NCI-H82 treated with DMSO at 0.1 percent for 48 hours (cell line): ENCODE results near the gene MEIS3.
A peak's percentile ranks its signal among the peaks of the same experiment; 100 is the strongest.
"Not testable (repeated sequence)": the region's sequence is repeated elsewhere in the genome, so short reads cannot be mapped to it uniquely, and the experiment has no call there.

Experiments
- DNase-seq: peaks from one replicate; lab custom pipeline; 2025; ENCODE audit not compliant: unreplicated experiment; lab: John Stamatoyannopoulos, UW

Gene MEIS3

DNA sequence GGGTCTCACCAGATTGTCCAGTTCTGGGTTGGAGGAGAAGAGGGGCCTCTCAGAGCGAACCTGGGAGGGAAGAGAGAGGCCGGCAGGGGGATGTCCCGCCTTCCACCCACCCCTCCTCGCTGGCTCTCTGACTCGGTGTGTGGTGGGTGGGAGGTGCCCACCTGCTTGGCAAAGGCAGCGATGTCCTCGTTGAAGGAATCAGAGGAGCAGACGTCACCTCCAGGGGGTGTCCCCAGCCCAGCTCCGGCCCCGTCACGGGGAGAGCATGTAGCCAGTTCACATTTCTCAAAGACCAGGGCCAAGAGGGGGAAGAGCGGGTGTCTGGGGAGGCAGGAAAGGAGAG lies 2.7 kb downstream of the MEIS3 start:
- no peak for DNase-seq

DNA sequence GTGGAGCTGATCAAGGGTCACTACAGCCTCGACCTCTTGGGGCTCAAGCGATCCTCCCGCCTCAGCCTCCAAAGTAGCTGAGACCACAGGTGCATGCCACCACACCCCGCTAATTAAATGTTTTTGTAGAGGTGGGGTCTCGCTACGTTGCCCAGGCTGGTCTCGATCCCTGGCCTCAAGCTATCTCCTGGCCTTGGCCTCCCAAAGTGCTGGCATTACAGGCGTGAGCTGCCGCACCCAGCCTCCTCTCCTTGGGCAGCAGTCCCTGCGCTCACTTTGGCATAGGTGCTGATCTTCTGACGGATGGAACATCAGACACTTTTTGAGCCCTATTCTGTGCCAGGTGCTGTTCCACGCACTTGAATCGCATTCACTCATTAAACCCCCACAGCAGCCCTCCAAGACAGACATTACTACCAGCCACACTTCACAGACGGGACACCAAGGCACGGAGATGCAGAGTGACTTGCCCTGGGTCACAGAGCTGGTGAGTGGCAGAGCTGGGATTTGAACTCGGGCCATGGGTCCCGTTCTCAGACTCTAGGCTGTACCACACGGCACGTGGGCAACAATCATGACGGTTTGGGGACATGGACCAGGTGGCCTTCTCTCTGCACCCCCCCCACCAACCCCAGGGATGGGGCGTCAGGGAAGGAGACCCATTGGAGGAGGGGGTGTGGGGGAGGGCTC lies 3.2 kb downstream of the MEIS3 start:
- DNase-seq = no peak

DNA sequence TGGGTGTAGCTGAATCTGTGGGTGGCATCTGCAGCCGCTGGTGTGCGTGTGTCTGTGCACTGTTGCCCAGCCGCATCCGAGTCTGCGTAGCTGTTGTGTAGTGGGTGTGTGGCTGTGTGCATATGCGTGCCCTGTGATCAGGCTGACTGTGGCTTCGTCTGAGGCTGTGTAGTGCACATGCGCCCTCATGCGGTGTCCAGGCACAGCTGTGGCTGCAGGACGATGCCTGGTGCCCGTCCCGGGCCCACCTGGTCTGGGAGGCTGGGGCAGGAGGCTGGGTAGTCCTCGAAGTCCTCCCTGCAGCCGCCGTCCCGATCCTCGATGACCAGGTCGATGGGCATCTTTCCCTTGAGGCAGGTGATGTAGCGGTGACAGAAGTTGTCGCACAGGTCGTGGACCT lies 4.9 kb downstream of the MEIS3 start:
- DNase-seq = peak; percentile 29

DNA sequence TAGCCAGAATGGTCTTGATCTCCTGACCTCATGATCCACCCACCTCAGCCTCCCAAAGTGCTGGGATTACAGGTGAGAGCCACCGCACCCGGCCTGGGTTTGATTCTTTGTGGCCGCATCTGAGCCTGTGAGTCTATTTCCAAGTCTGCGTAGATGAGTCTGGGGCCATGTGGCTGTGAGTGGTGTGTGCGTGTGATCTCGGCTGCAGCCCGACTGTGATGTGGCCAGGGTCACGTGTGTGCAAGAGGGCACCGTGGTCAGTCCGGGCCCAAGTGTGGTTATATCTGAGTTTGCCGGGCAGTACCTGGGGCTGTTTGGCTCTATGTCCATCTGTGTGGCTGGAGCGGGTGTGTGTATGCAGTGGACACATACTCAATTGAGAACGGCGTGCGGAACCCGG lies 5.4 kb downstream of the MEIS3 start:
- no peak for DNase-seq

DNA sequence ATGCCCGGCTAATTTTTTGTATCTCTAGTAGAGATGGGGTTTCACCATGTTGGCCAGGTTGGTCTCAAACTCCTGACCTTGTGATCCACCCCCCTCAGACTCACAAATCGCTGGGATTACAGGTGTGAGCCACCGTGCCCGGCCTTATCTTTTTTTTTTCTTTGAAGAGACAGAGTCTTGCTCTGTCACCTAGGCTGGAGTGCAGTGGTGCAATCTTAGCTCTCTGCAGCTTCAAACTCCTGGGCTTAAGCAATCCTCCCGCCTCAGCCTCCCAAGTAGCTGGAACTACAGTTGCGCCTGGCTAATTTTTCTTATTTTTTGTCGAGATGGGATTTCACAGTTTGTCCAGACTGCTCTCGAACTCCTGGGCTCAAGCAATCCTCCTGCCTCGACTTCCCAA lies 7.6 kb downstream of the MEIS3 start:
- DNase-seq = not testable (repeated sequence)

DNA sequence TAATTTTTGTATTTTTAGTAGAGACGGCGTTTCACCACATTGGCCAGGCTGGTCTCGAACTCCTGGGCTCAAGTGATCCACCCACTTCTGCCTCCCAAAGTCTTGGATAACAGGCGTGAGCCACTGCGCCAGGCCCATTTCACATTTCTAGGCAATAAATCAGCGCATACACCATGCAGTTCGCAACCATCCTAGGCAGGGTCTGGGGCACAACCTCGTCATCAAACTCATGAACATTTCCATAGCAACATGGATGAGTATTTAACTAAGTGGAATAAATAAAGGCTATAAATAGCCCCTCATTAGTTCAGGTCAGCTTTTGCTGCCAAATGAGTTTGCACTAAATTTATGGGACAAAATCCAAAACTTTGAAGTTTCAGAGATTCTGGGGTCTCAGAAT lies 8.2 kb downstream of the MEIS3 start:
- DNase-seq = no peak

DNA sequence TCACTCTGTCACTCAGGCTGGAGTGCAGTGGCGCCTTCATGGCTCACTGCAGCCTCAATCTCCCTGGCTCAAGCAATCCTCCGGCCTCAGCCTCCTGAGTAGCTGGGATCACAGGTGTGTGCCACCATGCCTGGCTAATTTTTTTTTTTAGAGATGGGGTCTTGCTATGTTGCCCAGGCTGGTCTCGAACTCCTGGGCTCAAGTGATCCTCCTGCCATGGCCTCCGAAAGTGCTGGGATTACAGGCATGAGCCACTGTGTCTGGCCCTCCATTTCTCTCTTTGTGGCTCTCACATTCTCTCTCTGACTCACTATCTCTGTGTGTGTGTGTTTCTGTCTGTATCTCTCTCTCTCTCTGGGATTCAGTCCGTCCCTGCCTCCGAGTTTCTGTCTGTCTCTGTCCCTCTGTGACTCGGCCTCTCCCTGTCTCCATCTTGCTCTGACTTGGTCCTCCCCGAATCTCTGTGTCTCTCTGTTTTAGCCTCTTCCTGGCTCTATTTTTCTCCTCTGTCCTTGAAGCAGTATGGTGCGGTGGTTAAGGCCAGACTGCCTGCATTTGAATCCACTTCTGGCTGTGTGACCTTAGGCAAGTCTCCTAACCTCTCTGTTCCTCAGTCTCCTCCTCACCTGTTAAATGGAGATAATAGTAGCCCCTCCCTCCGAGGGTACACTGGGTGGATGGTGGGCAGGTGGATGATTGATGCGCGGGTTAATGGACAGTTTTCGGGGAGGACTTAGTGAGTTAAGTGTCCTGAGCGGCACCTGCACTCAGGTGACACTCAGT lies 11.0 kb downstream of the MEIS3 start:
- no peak for DNase-seq

DNA sequence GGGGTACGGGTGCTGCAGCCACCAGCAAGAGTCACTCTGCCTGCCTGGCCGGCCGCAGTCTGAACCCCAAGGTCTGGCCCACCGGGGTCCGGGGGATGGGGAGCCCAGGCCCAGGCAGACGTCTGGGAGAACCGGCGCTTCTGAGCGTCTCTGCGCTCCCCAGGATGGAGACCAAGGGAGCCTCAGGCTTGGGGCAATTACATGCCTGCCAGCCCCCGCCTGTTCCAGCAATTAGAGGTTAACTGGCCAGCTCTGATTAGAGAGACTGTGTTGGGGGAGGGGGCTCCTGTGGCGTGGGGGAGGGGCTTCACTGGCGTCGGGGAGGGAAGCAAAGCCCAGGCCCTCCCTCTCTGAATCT lies 11.9 kb downstream of the MEIS3 start:
- DNase-seq = no peak

DNA sequence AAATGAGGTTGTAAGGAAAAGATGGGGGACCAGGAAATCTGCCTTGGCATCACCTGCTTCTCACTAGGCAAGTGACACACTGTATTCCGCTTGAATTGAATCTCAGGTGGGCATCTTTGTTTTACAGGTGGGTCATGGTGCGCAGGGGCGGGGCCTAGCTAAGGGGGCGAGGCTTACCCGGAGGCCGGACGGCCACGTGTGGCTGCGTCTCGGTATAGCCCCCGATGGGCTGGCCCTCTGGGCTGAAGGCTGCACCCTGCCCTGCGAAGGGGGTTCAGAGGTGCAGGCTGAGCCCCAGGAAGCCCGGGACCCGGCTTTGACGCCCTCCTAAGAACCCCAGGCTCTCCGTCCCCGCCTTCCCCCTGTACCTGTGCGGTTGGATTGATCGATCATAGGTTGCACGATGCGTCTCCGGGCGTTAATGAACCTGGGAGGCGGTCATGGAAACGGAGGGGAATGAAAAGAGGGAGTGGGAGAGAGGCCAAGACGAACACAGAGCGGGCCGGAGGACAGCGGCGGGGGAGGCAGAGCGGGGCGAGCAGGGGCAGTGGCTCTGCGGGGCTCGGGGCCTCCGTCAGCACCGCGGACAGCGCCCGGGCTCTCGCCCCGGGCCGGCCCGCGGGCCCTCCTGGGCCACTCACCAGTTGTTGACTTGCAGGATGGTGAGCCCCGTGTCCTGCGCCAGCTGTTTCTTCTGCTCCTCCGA lies 12.5 kb downstream of the MEIS3 start:
- DNase-seq = no peak

DNA sequence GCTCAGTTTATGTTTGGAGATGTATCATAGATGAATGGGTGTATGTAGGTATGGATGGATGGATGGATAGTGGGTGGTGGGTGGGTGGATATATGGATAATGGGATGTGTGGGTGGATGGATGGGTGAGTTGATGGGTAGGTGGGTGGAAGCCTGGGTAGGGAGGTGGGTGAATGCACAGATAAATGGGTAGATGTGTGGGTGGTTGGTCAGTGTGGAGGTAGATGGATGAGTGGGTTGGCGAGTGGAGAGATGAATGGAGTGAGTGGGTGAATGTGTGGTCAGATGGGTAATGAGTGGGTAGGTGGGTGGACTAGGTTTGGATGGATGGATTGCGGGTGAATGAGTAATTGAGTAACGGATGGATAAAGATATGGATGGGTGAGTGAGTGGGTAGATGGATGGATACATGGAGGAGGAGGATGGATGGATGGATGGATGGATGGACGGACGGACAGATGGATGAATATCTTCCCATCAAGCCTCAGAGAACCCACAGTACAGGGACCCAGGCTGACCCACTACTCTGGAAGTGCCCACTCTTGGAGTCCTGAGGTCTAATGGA lies 13.4 kb downstream of the MEIS3 start:
- DNase-seq = no peak

DNA sequence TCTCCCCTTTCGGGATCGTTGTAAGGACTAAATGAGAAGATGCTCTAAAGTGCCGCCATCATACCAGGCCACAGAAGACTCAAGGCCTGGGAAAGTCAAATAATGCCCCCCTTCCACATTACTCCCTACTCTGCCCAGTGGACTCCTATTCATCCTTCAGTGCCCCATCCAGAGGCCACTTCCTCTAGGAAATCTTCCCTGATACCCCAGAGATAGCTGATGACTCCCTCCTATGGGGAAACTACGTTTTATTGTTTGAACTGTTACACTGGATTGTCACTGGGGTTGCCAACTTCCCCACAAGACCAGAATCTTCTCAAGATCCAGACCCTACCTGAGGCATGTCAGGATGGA lies 14.2 kb downstream of the MEIS3 start:
- DNase-seq = no peak

DNA sequence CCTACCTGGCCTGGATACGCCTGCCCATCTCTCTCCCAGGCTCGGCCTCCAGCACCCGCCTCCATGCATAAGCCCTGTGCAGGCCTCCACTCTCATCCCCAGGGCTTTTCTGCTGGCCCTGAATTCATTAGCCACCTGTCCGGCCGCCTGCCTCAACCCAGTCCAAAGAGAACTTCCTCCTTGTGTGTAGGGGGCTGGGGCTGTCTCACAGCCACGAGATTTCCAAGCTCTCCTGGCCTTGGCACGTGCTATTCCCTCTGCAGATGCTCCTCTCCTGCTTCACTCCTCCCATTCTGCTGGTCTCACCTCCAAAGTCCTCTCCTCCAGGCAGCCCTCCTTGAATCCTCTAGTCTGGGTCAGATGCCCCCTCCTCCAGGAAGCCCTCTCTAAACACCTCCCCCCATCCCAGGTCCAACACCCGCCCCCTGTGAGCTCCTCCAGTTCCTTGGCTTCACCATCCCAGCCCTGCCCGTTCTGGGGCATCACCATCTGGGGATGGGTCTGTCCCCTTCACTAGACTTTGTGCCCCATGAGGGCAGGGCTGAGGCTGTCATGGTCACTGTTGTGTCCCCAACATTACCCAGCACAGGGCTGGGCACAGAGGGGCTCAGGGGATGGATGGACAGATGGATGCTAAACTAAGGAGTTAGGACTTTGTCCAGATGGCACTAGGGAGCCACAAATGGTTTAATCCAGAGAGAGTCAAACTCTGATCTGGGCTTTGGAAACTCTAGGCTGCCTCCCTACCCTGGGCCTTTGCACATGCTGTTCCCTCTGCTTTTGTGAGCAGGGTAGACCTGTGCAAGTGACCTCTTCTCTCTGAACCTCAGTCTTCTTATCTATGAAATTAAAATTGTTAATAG lies 14.8 kb downstream of the MEIS3 start:
- DNase-seq = no peak

DNA sequence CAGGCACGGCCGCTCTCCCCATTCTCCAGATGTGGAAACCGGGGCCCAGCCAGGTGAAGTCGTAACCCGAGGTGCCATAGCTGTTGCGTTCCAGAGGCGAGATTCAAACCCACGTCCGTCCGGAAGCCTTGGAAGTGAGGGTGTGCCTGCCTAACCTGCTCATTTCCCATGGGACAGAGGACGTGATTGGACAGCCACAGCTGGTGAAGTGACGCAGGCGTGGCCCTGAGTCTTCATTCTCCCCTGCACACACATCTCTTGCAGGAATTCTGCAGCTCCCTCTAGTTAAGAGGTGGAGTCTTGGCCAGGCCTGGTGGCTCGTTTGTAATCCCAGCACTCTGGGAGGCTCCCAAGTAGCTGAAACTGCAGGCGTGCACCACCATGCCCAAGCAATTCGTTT lies 16.8 kb downstream of the MEIS3 start:
- no peak for DNase-seq

DNA sequence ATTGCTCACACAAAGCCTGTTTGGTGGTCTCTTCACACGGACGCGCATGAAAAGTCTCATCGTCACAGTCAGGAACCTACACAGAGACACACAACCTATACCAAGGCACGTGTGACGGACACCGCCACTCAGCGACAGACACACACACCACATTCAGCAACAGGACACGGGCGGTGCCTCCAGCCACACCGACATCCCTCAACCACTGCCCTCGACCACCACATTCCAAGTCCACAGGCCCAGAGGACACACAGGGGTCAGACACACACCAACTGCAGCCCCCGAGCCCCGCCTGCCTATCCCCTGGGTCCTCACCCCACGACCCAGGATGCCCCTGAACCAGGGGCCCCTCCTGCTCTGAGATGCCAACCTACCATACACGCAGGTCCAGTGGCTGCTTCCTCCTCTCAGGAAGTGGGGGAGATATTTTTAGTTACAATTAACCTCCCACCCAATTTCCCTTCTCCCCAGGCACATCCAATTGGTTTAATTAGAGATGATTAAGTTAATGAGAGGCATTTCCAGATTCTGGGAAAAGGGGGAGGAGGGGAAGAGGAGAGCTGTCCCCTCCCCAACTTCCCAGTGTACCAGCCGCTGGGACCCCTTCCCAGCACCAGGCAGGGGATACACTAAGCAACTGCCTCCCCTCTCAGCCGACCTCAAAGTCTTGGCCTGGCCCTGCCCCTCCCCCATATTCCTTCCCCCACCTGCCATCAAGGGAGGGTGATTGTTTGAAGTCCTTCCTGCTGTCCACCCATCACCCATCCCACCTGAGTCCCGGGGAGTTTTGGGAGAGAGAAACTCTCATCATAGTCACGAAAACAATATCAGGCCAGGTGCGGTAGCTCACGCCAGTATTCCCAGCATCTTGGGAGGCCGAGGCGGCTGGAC lies 20.4 kb downstream of the MEIS3 start:
- DNase-seq = no peak

DNA sequence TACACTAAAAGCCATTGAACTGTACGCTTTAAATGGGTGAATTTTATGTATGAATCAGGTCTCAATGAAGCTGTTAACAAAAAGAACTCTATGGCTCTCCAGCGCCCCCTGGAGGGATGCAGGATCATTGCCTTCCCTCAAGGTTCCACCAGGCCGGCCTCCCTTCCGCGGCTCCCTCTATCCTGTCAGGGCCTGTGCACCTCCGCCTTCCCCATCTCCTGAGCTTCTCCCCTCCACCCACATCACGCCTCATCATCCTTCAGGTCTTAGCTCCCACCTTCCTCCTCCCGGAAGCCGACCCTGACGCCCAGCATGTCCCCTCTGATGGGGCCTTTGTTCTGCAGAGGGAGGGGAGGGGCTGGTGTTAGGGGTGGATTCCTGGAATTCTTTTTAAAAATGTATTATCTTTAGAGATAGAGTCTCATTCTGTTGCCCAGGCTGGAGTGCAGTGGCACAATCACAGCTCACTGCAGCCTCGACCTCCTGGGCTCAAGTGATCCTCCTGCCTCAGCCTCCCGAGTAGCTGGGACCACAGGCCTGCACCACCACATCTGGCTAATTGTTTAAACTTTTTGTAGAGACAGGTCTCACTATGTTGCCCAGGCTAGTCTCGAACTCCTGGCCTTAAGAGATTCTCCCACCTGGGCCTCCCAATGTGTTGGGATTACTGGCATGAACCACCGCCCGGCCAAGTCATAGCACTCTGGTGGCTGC lies 27.7 kb downstream of the MEIS3 start:
- DNase-seq = peak; percentile 38

DNA sequence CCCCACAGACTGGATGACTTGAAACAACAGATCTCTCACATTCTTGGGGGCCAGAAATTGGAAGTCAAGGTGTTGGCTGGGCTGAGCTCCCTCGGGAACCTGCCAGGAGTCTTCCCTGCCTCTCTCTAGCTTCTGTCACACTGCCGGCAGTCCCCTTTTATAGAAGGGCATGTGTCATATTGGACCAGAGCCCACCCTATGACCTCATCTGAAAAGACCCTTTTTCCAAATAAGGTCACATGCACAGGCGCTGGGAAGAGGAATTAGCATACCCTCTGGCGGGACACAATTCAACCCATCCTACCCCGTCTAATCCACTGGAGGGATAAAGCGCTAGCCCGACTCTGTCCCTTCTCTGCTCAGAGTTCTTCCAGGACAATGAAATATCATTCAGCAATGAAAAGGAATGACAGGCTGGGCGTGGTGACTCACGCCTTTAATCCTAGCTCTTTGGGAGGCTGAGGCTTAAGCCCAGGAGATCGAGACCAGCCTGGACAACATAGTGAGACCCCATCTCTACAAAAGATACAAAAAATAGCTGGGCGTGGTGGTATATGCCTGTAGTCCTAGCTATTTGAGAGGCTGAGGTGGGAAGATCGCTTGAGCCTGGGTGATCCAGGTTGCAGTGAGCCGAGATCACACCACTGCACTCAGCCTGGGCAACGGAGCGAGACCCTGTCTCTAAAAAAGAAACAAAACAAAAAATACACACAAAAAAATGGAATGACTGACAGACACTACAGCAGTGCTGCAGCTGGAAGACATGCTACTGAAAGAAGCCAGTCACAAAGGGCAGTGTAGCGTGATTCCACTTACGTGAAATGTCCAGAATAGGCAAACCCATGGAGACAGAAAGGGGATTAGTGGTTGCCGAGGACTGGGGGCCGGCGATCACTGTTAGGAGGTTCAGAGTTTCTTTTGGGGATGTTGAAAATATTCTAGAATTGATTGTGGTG lies 28.5 kb downstream of the MEIS3 start:
- no peak for DNase-seq

DNA sequence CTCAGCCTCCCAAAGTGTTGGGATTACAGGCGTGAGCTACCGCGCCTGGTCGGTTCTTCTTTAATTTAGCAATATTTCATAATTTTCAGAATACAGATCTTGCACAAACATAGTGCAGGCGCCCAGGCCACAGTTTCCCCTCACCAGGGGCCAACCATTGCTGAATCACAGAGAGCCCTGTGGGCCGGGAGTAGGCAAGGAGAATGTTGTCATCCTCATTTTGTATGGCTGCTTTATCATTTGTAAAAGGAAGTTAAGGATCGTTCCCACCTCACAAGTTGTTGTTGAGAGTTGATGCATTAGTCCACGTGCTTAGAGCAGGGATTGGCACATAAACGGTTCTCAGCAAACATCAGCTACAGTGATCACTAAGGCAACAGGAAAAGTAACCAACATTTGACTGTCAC lies 30.2 kb downstream of the MEIS3 start:
- DNase-seq = no peak

DNA sequence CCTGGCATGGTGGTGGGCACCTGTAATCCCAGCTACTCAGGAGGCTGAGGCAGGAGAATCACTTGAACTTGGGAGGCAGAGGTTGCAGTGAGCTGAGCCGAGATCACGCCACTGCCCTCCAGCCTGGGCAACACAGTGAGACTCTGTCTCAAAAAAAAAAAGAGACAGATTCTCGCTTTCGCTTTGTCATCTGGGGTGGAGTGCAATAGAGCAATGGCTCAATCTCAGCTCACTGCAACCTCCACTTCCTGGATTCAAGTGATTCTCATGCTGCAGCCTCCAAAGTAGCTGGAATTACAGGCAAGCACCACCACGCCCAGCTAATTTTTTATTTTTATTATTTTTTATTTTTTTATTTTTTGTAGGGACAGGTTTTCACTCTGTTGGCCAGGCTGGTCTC lies 30.6 kb downstream of the MEIS3 start:
- not testable (repeated sequence) for DNase-seq
